H1 (cell line): Measurements from ENCODE around the gene HOXB5. TPM values are rescaled to one million over a fixed set of nuclear protein-coding genes. Genes with fewer than 3 reads are reported as not detected.

ENCODE experiments used
- CTCF ChIA-PET: fragments of 300-600 bp; sonication (Branson Sonifier 250); formaldehyde crosslinking; loops from one replicate; lab custom pipeline; 2021; ENCODE audit not compliant: partially characterized antibody; lab: Charles Lee
- POLR2A ChIA-PET: fragments of 300-600 bp; sonication (Branson Sonifier 250); formaldehyde crosslinking; loops from one replicate; lab custom pipeline; 2021; ENCODE audit warnings: inconsistent platforms; ENCODE audit not compliant: partially characterized antibody; lab: Charles Lee
- DNase-seq, 2 experiments: peaks; one replicate each; pipeline versions ENCODE4 v3.0.0 to v3.0.0-alpha.2; 2010 to 2022; ENCODE audit warnings: low spot score in 2 of 2, low read depth in 1 of 2, mixed read lengths in 1 of 2
- FAIRE-seq: peaks from 2 replicates; lab custom pipeline; 2011; peaks lifted over from hg19 to GRCh38; lab: Jason Lieb, UNC
- H2AFZ ChIP-seq: 2 replicates; pipeline ENCODE4 v1.8.1; 2012; ENCODE audit warnings: low read length, inconsistent platforms
- H2AK5ac ChIP-seq: 2 replicates; pipeline ENCODE4 v1.6.1; 2013; ENCODE audit warnings: low read depth, low read length
- H2BK120ac ChIP-seq: replicated peaks from 2 replicates; pipeline ENCODE3; 2013; ENCODE audit warnings: low read depth, low read length, inconsistent platforms
- H2BK12ac ChIP-seq: 2 replicates; pipeline ENCODE4 v1.6.1; 2013; ENCODE audit warnings: low read depth, low read length
- H2BK15ac ChIP-seq: 2 replicates; pipeline ENCODE4 v1.6.1; 2013; ENCODE audit warnings: low read length
- H2BK20ac ChIP-seq: 2 replicates; pipeline ENCODE4 v1.6.1; 2013; ENCODE audit warnings: low read length
- H2BK5ac ChIP-seq: 2 replicates; pipeline ENCODE4 v1.6.1; 2013; ENCODE audit warnings: low read depth, low read length
- H3K14ac ChIP-seq: 2 replicates; pipeline ENCODE4 v1.6.1; 2013; ENCODE audit warnings: inconsistent platforms; ENCODE audit not compliant: insufficient read length
- H3K18ac ChIP-seq: 2 replicates; pipeline ENCODE4 v1.6.1; 2013; ENCODE audit warnings: low read length; ENCODE audit errors: extremely low read depth
- H3K23ac ChIP-seq: 2 replicates; pipeline ENCODE4 v1.6.1; 2013; ENCODE audit warnings: inconsistent platforms; ENCODE audit not compliant: insufficient read length
- H3K23me2 ChIP-seq: 2 replicates; pipeline ENCODE4 v1.6.1; 2013; ENCODE audit warnings: low read depth, low read length
- H3K27ac ChIP-seq: 2 replicates; pipeline ENCODE4 v1.6.1; 2011; ENCODE audit warnings: low read depth, low read length, inconsistent platforms
- H3K27me3 ChIP-seq, 4 experiments: replicated peaks in 1 of 4; 1 replicate in 1 of 4; 2 replicates in 3 of 4; pipeline versions ENCODE4 v1.6.1 to v1.8.1; 2011 to 2013; ENCODE audit warnings: low read length in 3 of 4, mild to moderate bottlenecking in 3 of 4, inconsistent platforms in 2 of 4, mixed read lengths in 2 of 4, moderate library complexity in 1 of 4; ENCODE audit not compliant: control insufficient read depth in 3 of 4, insufficient read depth in 3 of 4; ENCODE audit errors: extremely low read depth in 1 of 4
- H3K36me3 ChIP-seq, 4 experiments: 2 replicates each; pipeline versions ENCODE4 v1.6.1 to v1.8.1; 2011 to 2013; ENCODE audit warnings: mild to moderate bottlenecking in 4 of 4, low read length in 3 of 4, moderate library complexity in 2 of 4, control low read depth in 1 of 4, inconsistent platforms in 1 of 4; ENCODE audit not compliant: insufficient read depth in 4 of 4, control insufficient read depth in 2 of 4
- H3K4ac ChIP-seq: replicated peaks from 2 replicates; pipeline ENCODE3; 2013; ENCODE audit warnings: low read length, low read depth, mixed read lengths, inconsistent platforms; ENCODE audit not compliant: insufficient read length
- H3K4me1 ChIP-seq, 4 experiments: replicated peaks in 1 of 4; 1 replicate in 1 of 4; 2 replicates in 3 of 4; pipeline versions ENCODE4 v1.6.1 to v1.8.1; 2011 to 2013; ENCODE audit warnings: low read length in 3 of 4, inconsistent platforms in 2 of 4, mixed read lengths in 1 of 4; ENCODE audit not compliant: insufficient read depth in 4 of 4, control insufficient read depth in 3 of 4
- H3K4me2 ChIP-seq, 2 experiments: 2 replicates each; pipeline versions ENCODE4 v1.6.1 to v1.8.1; 2011 to 2013; ENCODE audit warnings: low read depth in 2 of 2, low read length in 2 of 2, control low read depth in 1 of 2, inconsistent platforms in 1 of 2, mild to moderate bottlenecking in 1 of 2; ENCODE audit not compliant: insufficient read depth in 1 of 2
- H3K4me3 ChIP-seq, 4 experiments: fragments of 200-600, 300-600 bp in 1 of 4; sonication (generic), shearing (Covaris generic), sonication (Bioruptor Twin) in 1 of 4; 2 replicates each; pipeline versions ENCODE4 v1.5.1 to v1.8.1; 2011 to 2016; ENCODE audit warnings: low read length in 4 of 4, low read depth in 3 of 4, control low read depth in 2 of 4, inconsistent platforms in 2 of 4, mild to moderate bottlenecking in 2 of 4, mixed read lengths in 1 of 4, moderate library complexity in 1 of 4; ENCODE audit not compliant: insufficient read depth in 2 of 4; ENCODE audit errors: extremely low read depth in 1 of 4
- H3K56ac ChIP-seq: replicated peaks from 2 replicates; pipeline ENCODE3; 2013; ENCODE audit warnings: low read depth, mild to moderate bottlenecking, mixed read lengths, low read length, inconsistent platforms; ENCODE audit not compliant: insufficient read length
- H3K79me1 ChIP-seq: 2 replicates; pipeline ENCODE4 v1.6.1; 2013; ENCODE audit warnings: low read depth, low read length, control low read depth
- H3K79me2 ChIP-seq, 2 experiments: 2 replicates each; pipeline versions ENCODE4 v1.6.1 to v1.8.1; 2012 to 2013; ENCODE audit warnings: low read length in 2 of 2, mild to moderate bottlenecking in 2 of 2, inconsistent platforms in 1 of 2; ENCODE audit not compliant: insufficient read depth in 2 of 2, control insufficient read depth in 1 of 2
- H3K9ac ChIP-seq, 4 experiments: replicated peaks in 1 of 4; 1 replicate in 1 of 4; 2 replicates in 3 of 4; pipeline versions ENCODE4 v1.6.1 to v1.8.1; 2011 to 2013; ENCODE audit warnings: low read depth in 3 of 4, low read length in 3 of 4, control low read depth in 2 of 4, mild to moderate bottlenecking in 2 of 4, moderate library complexity in 2 of 4, inconsistent platforms in 1 of 4; ENCODE audit errors: extremely low read depth in 1 of 4
- H3K9me3 ChIP-seq, 2 experiments: 2 replicates each; pipeline versions ENCODE4 v1.6.1 to v1.8.1; 2012 to 2013; ENCODE audit warnings: mild to moderate bottlenecking in 2 of 2, moderate library complexity in 2 of 2, control low read depth in 1 of 2, inconsistent platforms in 1 of 2, low read depth in 1 of 2, low read length in 1 of 2, mixed read lengths in 1 of 2; ENCODE audit not compliant: insufficient read depth in 2 of 2
- H4K20me1 ChIP-seq, 2 experiments: replicated peaks in 1 of 2; 2 replicates each; pipeline versions ENCODE3 to v1.8.1; 2011 to 2013; ENCODE audit warnings: inconsistent platforms in 2 of 2, low read length in 2 of 2, mild to moderate bottlenecking in 1 of 2; ENCODE audit not compliant: insufficient read depth in 2 of 2, control insufficient read depth in 1 of 2
- H4K5ac ChIP-seq: 2 replicates; pipeline ENCODE4 v1.6.1; 2013; ENCODE audit warnings: low read length, low read depth, mixed read lengths, inconsistent platforms; ENCODE audit not compliant: insufficient read length
- H4K8ac ChIP-seq: 2 replicates; pipeline ENCODE4 v1.8.0; 2013; ENCODE audit warnings: mild to moderate bottlenecking, moderate library complexity, low read length, inconsistent platforms; ENCODE audit not compliant: insufficient read depth; ENCODE audit errors: extremely low read depth
- H4K91ac ChIP-seq: replicated peaks from 2 replicates; pipeline ENCODE3; 2013; ENCODE audit warnings: low read length, mixed read lengths, inconsistent platforms; ENCODE audit not compliant: insufficient read length
- ATF2 ChIP-seq: IDR thresholded peaks from 2 replicates; pipeline ENCODE4 v1.6.1; 2012; ENCODE audit warnings: low read length, inconsistent platforms
- CBX8 ChIP-seq: fragments of 300-800, 300-1000 bp; sonication (generic); IDR thresholded peaks from 2 replicates; pipeline ENCODE4 v1.7.1; 2016; ENCODE audit warnings: low read depth, low read length, borderline replicate concordance
- EP300 ChIP-seq, 2 experiments: IDR thresholded peaks; 1 replicate in 1 of 2; 2 replicates in 1 of 2; pipeline ENCODE4 v1.6.1; 2011 to 2012; ENCODE audit warnings: low read depth in 2 of 2, low read length in 2 of 2, mild to moderate bottlenecking in 2 of 2, borderline replicate concordance in 1 of 2, inconsistent platforms in 1 of 2, moderate library complexity in 1 of 2
- GTF2F1 ChIP-seq: IDR thresholded peaks from 2 replicates; pipeline ENCODE4 v1.6.1; 2012; ENCODE audit warnings: low read depth, low read length, improper control_type of control experiment, borderline replicate concordance
- HDAC2 ChIP-seq, 2 experiments: fragments of 300-600 bp in 1 of 2; sonication (generic) in 1 of 2; IDR thresholded peaks; 2 replicates each; pipeline ENCODE4 v1.6.1; 2011 to 2012; ENCODE audit warnings: low read depth in 2 of 2, low read length in 2 of 2, mild to moderate bottlenecking in 2 of 2, moderate library complexity in 2 of 2, borderline replicate concordance in 1 of 2, inconsistent platforms in 1 of 2
- JUND ChIP-seq: IDR thresholded peaks from 2 replicates; pipeline ENCODE4 v1.6.1; 2011; ENCODE audit warnings: mild to moderate bottlenecking, improper control_type of control experiment, low read length
- RNF2 ChIP-seq: fragments of 200-900, 300-1000 bp; sonication (generic); IDR thresholded peaks from 2 replicates; pipeline ENCODE4 v1.7.1; 2016; ENCODE audit warnings: borderline replicate concordance, low read depth, mild to moderate bottlenecking, antibody characterized with exemption, low read length; ENCODE audit not compliant: poor library complexity, severe bottlenecking; ENCODE audit errors: missing control alignments
- WGBS, 2 experiments: shearing (Covaris generic) in 1 of 2; methylation state at CpG; one replicate each; pipeline versions ENCODE4 v1.1.6 to v1.1.7; 2013 to 2015; ENCODE audit warnings: low lambda C conversion rate in 2 of 2, mixed read lengths in 2 of 2, inconsistent platforms in 1 of 2, low coverage in 1 of 2, missing lambda C conversion rate in 1 of 2; ENCODE audit not compliant: insufficient replicate concordance in 2 of 2, insufficient coverage in 1 of 2, insufficient read length in 1 of 2; ENCODE audit errors: extremely low coverage in 1 of 2, missing lambda C conversion rate in 1 of 2; 5-methylcytosine and 5-hydroxymethylcytosine counted together
- polyA plus RNA-seq, 7 experiments: library from polyadenylated mRNA; depleted of rRNA in 3 of 7; stranded (reverse) in 5 of 7; unstranded in 2 of 7; fragments of >200 nt in 5 of 7; fragments of 200-250 nt in 2 of 7; gene quantifications; 1 replicate in 5 of 7; 2 replicates in 1 of 7; 4 replicates in 1 of 7; pipeline versions ENCODE4 v1.2.1 to v1.2.3, GENCODE V29; 2011 to 2013; ENCODE audit warnings: missing spikeins in 2 of 7, mixed read lengths in 2 of 7
- total RNA-seq: library from RNA; stranded (reverse); fragmentation: NEBNext Ultra II Directional; extraction: Animal tissue kit (Norgen Biotek cat#: 25700); gene quantifications from 2 replicates; pipeline ENCODE4 v1.2.1, GENCODE V29; 2021
- TF ChIP-seq, protein P1 (sequence below): IDR thresholded peaks from 2 replicates; pipeline ENCODE4 v1.6.1; 2012; ENCODE audit warnings: inconsistent platforms

HOXB5 gene
- total and polyA plus RNA-seq, 2 of the 8 experiments (the other 6 are each of a cell fraction or from before 2014, with no cell fraction given) = not detected

DNA sequence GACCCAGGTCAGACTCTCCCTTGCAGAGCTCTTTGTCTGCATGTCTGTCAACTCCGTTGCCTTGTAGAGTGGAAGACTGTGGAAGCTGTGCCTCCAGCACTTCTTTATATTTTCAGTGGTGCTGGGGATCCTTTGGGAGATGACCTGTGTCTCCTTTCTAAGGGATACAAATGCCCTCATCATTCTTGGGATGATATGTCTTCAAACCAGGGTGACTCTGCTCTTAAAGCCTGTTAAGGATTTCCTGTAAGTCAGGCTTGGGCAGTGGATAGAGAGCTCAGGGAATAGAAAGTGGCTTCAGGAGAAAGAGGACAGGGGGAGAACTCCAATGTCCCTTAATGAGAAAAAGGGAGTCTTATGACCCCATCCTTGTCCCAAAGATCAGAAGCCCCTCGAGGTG lies 5.1 kb downstream of the HOXB5 start:
- no peak for DNase-seq
- no peaks in the 10 kb centered on the region for H3K79me1 ChIP-seq
- 19% methylated on average over 2 of the region's 2 CpGs; no CpG with 5 or more reads in 1 of the 2 experiments for whole genome bisulfite sequencing, 2 experiments

More for the DNA sequence above, 5.1 kb downstream of the HOXB5 start:
- H3K9me3 ChIP-seq = no peaks in the 10 kb centered on the region; a peak in 1 of 4 replicates
- H2AK5ac ChIP-seq = no peak overlapping the region
- no peak overlapping the region for H3K18ac ChIP-seq
- no peaks in the 10 kb centered on the region for H3K79me2 ChIP-seq
- no peak overlapping the region for H3K9ac ChIP-seq
- POLR2A ChIA-PET = interaction anchor here (1.2 to 1.6 kb wide), 2 partner anchors 10 to 34 kb away, joined by 4 read pairs; no protein-coding TSS in a partner anchor
- no peak overlapping the region for H4K91ac ChIP-seq
- H3K27ac ChIP-seq = no peak overlapping the region
- no peak overlapping the region for H3K14ac ChIP-seq
- CTCF ChIA-PET = interaction anchor here (0.8 to 4.7 kb wide), 21 partner anchors 9 to 373 kb away, joined by 3 to 24 read pairs (median 5); no protein-coding TSS in a partner anchor
- H4K8ac ChIP-seq = no peak overlapping the region
- no peak for FAIRE-seq
- H2BK20ac ChIP-seq = no peak overlapping the region
- H3K23ac ChIP-seq = no peak overlapping the region
- H4K5ac ChIP-seq = no peak overlapping the region
- H3K27me3 ChIP-seq = peaks cover 99 to 100% (median 100%) of the 10 kb centered on the region in 4 experiments
- no peak overlapping the region for H2BK5ac ChIP-seq
- H2BK120ac ChIP-seq = no peak overlapping the region
- no peak overlapping the region for H3K4ac ChIP-seq
- no peak overlapping the region for H2BK15ac ChIP-seq
- peaks cover 24 to 38% of the 10 kb centered on the region in 2 experiments for H4K20me1 ChIP-seq
- TF ChIP-seq RNF2 (no peak), EP300 (IDR thresholded peaks at IDR 0.05; ENCODE audit: borderline replicate concordance in 1 of 2, low read depth in 2 of 2, low read length in 2 of 2) (no peak), GTF2F1 (no peak), JUND (no peak), ATF2 (no peak), CBX8 (peak; percentile 13; the same call in 1 of the 2 replicates), HDAC2 (IDR thresholded peaks at IDR 0.05; ENCODE audit: borderline replicate concordance in 1 of 2, low read depth in 2 of 2, low read length in 2 of 2) (no peak)
- TF ChIP-seq, protein P1, sequence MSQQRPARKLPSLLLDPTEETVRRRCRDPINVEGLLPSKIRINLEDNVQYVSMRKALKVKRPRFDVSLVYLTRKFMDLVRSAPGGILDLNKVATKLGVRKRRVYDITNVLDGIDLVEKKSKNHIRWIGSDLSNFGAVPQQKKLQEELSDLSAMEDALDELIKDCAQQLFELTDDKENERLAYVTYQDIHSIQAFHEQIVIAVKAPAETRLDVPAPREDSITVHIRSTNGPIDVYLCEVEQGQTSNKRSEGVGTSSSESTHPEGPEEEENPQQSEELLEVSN = no peak
- no peak overlapping the region for H2BK12ac ChIP-seq
- no peak overlapping the region for H3K4me2 ChIP-seq
- H2AFZ ChIP-seq = no peak overlapping the region
- H3K23me2 ChIP-seq = no peaks in the 10 kb centered on the region
- H3K4me3 ChIP-seq = no peak overlapping the region
- H3K36me3 ChIP-seq = peaks cover 0 to 6% (median 0%) of the 10 kb centered on the region in 4 experiments; a peak in 1 of 8 replicates
- no peak overlapping the region for H3K56ac ChIP-seq
- peaks cover 0 to 4% (median 0%) of the 10 kb centered on the region in 4 experiments; a peak in 4 of 7 replicates for H3K4me1 ChIP-seq
